ENCODE measurements around the gene RBPJL.
A peak's percentile ranks its signal among the peaks of the same experiment; 100 is the strongest.

Gene RBPJL

GRCh38 chr20:45361793-45362192, 55.2 kb downstream of the RBPJL start:
- no peak for DNase-seq (ENCODE audit: low spot score)

GRCh38 chr20:45362804-45363610, 56.4 kb downstream of the RBPJL start, which contains the start of gene SYS1:
SYS1 (plus strand) TSS chr20:45363156; CDS start chr20:45363532, 376 bp downstream.
- peak; percentile 99 for DNase-seq (ENCODE audit: low spot score)

- no peak for DNase-seq (ENCODE audit: low spot score)
Observed at GRCh38 chr20:45363611-45364492, 57.2 kb downstream of the RBPJL start.

GRCh38 chr20:45365444-45365970, 58.9 kb downstream of the RBPJL start:
- no peak for DNase-seq (ENCODE audit: low spot score)

GRCh38 chr20:45366192-45366591, 59.6 kb downstream of the RBPJL start:
- no peak for DNase-seq (ENCODE audit: low spot score)

GRCh38 chr20:45366631-45367030, 60.0 kb downstream of the RBPJL start:
- DNase-seq (ENCODE audit: low spot score), result no peak

- no peak for DNase-seq (ENCODE audit: low spot score)
Observed at GRCh38 chr20:45367126-45367525, 60.5 kb downstream of the RBPJL start.
